ENCODE measurements around the gene TRIM66.

TRIM66 gene

GRCh38 chr11:8614497-8614896 lies 68.0 kb downstream of the TRIM66 start:
- no peak for DNase-seq (ENCODE audit: low read depth in 2 of 2, low spot score in 1 of 2)

- DNase-seq (ENCODE audit: low read depth in 2 of 2, low spot score in 1 of 2): no peak
Measured at GRCh38 chr11:8613036-8613435, 69.4 kb downstream of the TRIM66 start.

- DNase-seq (ENCODE audit: low read depth in 2 of 2, low spot score in 1 of 2): no peak
Measured at GRCh38 chr11:8612522-8612921, 69.9 kb downstream of the TRIM66 start.

GRCh38 chr11:8610532-8611116 lies 71.8 kb downstream of the TRIM66 start:
- DNase-seq (ENCODE audit: low read depth in 2 of 2, low spot score in 1 of 2): no peak

- DNase-seq (ENCODE audit: low read depth in 2 of 2, low spot score in 1 of 2): no peak
Measured at GRCh38 chr11:8608652-8609051, 73.8 kb downstream of the TRIM66 start.

GRCh38 chr11:8605971-8606563 lies 76.4 kb downstream of the TRIM66 start:
- no peak for DNase-seq (ENCODE audit: low read depth in 2 of 2, low spot score in 1 of 2)

GRCh38 chr11:8604078-8604723 lies 78.3 kb downstream of the TRIM66 start:
- DNase-seq (ENCODE audit: low read depth in 2 of 2, low spot score in 1 of 2): no peak

- no peak for DNase-seq (ENCODE audit: low read depth in 2 of 2, low spot score in 1 of 2)
Measured at GRCh38 chr11:8603696-8604077, 78.8 kb downstream of the TRIM66 start.

- no peak for DNase-seq (ENCODE audit: low read depth in 2 of 2, low spot score in 1 of 2)
Measured at GRCh38 chr11:8601376-8602133, 80.9 kb downstream of the TRIM66 start.

- no peak for DNase-seq (ENCODE audit: low read depth in 2 of 2, low spot score in 1 of 2)
Measured at GRCh38 chr11:8598506-8598905, 84.0 kb downstream of the TRIM66 start.

GRCh38 chr11:8597182-8597581 lies 85.3 kb downstream of the TRIM66 start:
- no peak for DNase-seq (ENCODE audit: low read depth in 2 of 2, low spot score in 1 of 2)

GRCh38 chr11:8596504-8597046 lies 85.9 kb downstream of the TRIM66 start:
- DNase-seq (ENCODE audit: low read depth in 2 of 2, low spot score in 1 of 2): no peak

- DNase-seq (ENCODE audit: low read depth in 2 of 2, low spot score in 1 of 2): no peak
Measured at GRCh38 chr11:8593935-8594909, 88.2 kb downstream of the TRIM66 start, which contains the start of gene STK33. TSS of gene STK33 (minus strand) at chr11:8594228. CDS start at chr11:8474905, 119,323 bp downstream.

GRCh38 chr11:8593455-8593854 lies 89.0 kb downstream of the TRIM66 start:
- no peak for DNase-seq (ENCODE audit: low read depth in 2 of 2, low spot score in 1 of 2)

- no peak for DNase-seq (ENCODE audit: low read depth in 2 of 2, low spot score in 1 of 2)
Measured at GRCh38 chr11:8587915-8588314, 94.5 kb downstream of the TRIM66 start.

GRCh38 chr11:8586805-8587204 lies 95.7 kb downstream of the TRIM66 start:
- no peak for DNase-seq (ENCODE audit: low read depth in 2 of 2, low spot score in 1 of 2)

GRCh38 chr11:8586184-8586583 lies 96.3 kb downstream of the TRIM66 start:
- DNase-seq (ENCODE audit: low read depth in 2 of 2, low spot score in 1 of 2): no peak

- DNase-seq (ENCODE audit: low read depth in 2 of 2, low spot score in 1 of 2): no peak
Measured at GRCh38 chr11:8584511-8584910, 98.0 kb downstream of the TRIM66 start.

- no peak for DNase-seq (ENCODE audit: low read depth in 2 of 2, low spot score in 1 of 2)
Measured at GRCh38 chr11:8584082-8584481, 98.4 kb downstream of the TRIM66 start.

GRCh38 chr11:8581300-8581699 lies 101.2 kb downstream of the TRIM66 start:
- no peak for DNase-seq (ENCODE audit: low read depth in 2 of 2, low spot score in 1 of 2)
